ENCODE measurements around the gene PRMT5.

Gene PRMT5

GRCh38 chr14:22875748-22876319 lies 53.3 kb downstream of the PRMT5 start:
- H3K4me3 ChIP-seq (ENCODE audit: low read depth, low read length): no peak overlapping the region
- TF ChIP-seq, protein P1, sequence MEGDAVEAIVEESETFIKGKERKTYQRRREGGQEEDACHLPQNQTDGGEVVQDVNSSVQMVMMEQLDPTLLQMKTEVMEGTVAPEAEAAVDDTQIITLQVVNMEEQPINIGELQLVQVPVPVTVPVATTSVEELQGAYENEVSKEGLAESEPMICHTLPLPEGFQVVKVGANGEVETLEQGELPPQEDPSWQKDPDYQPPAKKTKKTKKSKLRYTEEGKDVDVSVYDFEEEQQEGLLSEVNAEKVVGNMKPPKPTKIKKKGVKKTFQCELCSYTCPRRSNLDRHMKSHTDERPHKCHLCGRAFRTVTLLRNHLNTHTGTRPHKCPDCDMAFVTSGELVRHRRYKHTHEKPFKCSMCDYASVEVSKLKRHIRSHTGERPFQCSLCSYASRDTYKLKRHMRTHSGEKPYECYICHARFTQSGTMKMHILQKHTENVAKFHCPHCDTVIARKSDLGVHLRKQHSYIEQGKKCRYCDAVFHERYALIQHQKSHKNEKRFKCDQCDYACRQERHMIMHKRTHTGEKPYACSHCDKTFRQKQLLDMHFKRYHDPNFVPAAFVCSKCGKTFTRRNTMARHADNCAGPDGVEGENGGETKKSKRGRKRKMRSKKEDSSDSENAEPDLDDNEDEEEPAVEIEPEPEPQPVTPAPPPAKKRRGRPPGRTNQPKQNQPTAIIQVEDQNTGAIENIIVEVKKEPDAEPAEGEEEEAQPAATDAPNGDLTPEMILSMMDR (IDR thresholded peaks at IDR 0.05; ENCODE audit: low read depth, low read length): no peak

DNA sequence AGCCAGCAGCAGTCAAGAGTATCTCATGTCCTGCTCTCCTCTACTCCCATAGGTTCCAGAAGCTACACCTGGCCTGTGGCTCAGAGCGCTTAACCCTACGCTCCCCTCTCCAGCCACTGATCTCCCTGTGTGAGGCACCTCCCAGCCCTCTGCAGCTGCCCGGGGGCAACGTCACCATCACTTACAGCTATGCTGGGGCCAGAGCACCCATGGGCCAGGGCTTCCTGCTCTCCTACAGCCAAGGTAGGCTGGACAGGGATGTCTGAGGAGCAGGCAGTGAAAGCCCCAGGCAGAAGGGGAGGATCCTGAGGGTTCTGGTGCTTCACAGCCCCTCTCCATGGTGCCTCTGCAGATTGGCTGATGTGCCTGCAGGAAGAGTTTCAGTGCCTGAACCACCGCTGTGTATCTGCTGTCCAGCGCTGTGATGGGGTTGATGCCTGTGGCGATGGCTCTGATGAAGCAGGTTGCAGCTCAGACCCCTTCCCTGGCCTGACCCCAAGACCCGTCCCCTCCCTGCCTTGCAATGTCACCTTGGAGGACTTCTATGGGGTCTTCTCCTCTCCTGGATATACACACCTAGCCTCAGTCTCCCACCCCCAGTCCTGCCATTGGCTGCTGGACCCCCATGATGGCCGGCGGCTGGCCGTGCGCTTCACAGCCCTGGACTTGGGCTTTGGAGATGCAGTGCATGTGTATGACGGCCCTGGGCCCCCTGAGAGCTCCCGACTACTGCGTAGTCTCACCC lies 54.0 kb downstream of the PRMT5 start:
- TF ChIP-seq, protein P1 (IDR thresholded peaks at IDR 0.05; ENCODE audit: low read depth, low read length): no peak
- no peak overlapping the region for H3K4me3 ChIP-seq (ENCODE audit: low read depth, low read length)

DNA sequence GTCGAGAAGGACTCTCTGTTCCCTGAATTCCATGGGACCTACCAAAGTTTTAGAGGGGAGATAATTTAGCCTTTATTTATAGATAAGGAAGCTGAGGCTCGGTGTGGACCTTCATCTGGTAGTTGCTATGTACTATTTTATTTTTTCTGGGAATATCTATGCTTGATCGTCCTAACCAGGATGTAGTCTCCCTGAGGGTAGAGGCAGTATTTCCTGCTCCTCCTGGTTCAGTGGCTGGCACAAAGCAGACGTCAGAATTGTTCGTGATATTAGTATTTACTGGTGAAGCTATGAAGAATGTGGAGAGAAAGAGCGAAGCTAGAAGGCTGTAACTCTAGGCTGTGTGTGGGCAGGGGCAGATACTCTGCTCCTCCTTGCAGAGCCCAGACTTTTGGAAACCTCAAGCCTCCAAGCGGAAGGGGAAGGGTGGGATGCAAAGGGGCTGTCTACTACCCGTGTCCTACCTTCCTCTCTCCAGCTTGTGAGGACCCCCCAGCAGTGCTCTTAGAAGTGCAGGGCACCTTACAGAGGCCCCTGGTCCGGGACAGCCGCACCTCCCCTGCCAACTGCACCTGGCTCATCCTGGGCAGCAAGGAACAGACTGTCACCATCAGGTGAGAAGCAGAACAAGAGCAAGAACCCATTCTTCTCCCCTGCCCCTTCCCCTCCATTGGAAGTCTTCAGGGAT lies 56.2 kb downstream of the PRMT5 start:
- peak overlapping the region; percentile 90 for H3K4me3 ChIP-seq (ENCODE audit: low read depth, low read length)
- TF ChIP-seq, protein P1 (IDR thresholded peaks at IDR 0.05; ENCODE audit: low read depth, low read length): no peak

DNA sequence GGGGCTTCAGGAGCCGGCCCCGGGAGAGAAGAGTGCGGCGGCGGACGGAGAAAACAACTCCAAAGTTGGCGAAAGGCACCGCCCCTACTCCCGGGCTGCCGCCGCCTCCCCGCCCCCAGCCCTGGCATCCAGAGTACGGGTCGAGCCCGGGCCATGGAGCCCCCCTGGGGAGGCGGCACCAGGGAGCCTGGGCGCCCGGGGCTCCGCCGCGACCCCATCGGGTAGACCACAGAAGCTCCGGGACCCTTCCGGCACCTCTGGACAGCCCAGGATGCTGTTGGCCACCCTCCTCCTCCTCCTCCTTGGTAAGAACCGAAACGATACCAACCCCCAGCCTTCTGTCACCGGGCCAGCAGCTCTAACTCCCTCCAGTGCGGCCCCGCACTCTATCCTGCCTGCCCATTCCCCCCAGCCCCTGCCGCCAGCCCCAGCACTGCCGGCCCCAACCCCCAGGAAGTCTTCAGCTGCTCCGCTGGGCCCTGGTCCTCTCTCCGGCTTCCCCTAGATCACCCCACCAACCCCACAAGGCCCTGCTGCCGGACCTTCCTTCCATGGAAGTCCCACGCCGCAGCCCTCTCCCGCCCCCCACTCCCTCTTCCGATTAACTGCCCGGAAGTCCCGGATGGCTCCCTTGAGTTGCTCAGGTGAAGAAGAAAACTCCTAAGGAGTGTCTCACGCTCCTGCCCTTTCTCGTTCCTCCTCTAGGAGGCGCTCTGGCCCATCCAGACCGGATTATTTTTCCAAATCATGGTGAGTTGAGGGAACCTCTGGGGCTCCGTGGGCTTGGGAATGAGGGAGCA lies 56.9 kb downstream of the PRMT5 start:
- TF ChIP-seq, protein P1 (IDR thresholded peaks at IDR 0.05; ENCODE audit: low read depth, low read length): peak; percentile 94
- H3K4me3 ChIP-seq (ENCODE audit: low read depth, low read length): peak overlapping the region; percentile 90

DNA sequence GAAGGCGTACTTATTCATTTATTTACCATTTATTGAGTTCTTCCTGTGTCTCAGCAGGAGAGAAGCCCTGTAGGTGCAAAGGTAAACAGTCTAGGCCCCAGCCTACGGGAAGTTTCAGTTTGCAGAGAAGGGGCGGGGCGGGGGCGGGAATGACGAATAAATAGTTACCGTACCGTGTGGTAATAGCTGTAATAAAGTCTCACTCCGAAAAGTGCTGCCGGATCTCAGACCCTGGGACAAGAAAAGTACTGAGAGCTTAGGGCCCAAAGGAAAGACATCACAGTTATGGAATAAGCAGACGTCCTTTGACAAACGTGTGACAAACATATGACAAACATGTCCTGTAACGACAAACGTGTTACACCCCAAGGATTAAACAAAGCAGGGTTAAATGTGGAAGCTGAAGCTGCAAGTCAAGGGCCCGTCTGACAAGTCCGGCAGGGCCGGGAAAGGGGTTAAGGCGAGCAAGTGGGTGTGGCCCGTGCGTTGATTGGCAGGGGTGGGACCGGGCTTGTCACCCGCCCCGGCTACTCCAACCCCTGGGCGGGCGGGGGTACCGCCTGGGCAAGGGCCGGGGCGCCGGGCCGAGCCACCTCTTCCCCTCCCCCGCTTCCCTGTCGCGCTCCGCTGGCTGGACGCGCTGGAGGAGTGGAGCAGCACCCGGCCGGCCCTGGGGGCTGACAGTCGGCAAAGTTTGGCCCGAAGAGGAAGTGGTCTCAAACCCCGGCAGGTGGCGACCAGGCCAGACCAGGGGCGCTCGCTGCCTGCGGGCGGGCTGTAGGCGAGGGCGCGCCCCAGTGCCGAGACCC lies 57.7 kb downstream of the PRMT5 start, which contains the start of gene LRP10:
Gene LRP10, plus strand, starts transcription at position 517 of the 809 bp plus-strand sequence. CDS start 564 bp downstream, outside the sequence.
- TF ChIP-seq, protein P1 (IDR thresholded peaks at IDR 0.05; ENCODE audit: low read depth, low read length): no peak
- peak within 1 kb of the TSS; percentile 90 for H3K4me3 ChIP-seq (ENCODE audit: low read depth, low read length)

GRCh38 chr14:22870811-22871223 lies 58.4 kb downstream of the PRMT5 start:
- H3K4me3 ChIP-seq (ENCODE audit: low read depth, low read length): peak overlapping the region; percentile 90
- TF ChIP-seq, protein P1 (IDR thresholded peaks at IDR 0.05; ENCODE audit: low read depth, low read length): no peak

Data from WI38 (cell line).